ENCODE data around the gene HDAC4.

The HDAC4 gene

GRCh38 chr2:239003624-239004273 is 397.1 kb downstream of the HDAC4 start:
- ATAC-seq = no peak
- H3K27me3 Mint-ChIP-seq = peaks cover 12% of the 10 kb centered on the region
- H3K4me1 Mint-ChIP-seq = no peaks in the 10 kb centered on the region
- no peak overlapping the region for H3K4me3 Mint-ChIP-seq
- H3K9me3 Mint-ChIP-seq = peaks cover 9% of the 10 kb centered on the region
- no peak overlapping the region for H3K27ac Mint-ChIP-seq
- H3K36me3 Mint-ChIP-seq (ENCODE audit: low read depth) = no peaks in the 10 kb centered on the region
- no peak for DNase-seq

GRCh38 chr2:239002954-239003623 is 397.7 kb downstream of the HDAC4 start:
- Mint-ChIP-seq H3K9me3 (peaks cover 9% of the 10 kb centered on the region), H3K27ac (no peak overlapping the region), H3K4me1 (no peaks in the 10 kb centered on the region), H3K27me3 (peaks cover 13% of the 10 kb centered on the region), H3K36me3 (ENCODE audit: low read depth) (no peaks in the 10 kb centered on the region), H3K4me3 (no peak overlapping the region)
- ATAC-seq (no peak), DNase-seq (no peak)

DNA sequence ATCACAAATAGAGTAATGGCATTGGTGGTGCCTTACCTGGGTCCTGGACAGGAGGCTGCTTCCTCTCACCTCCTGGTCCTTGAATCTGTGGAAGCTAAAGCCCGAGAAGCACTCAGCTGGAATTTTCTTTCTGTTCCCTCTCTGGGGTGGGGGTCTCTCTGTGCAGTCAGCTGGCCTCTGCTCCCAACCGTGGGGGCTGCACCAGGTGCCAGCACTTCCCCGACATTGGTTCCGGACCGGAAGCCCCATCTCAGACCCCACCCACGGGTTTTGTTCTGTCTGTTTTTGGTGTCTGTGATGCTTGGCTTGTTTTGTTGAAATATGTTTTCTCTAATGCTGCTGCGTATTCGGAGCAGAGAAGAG is 398.2 kb downstream of the HDAC4 start:
- ATAC-seq = no peak
- peaks cover 13% of the 10 kb centered on the region for H3K27me3 Mint-ChIP-seq
- no peaks in the 10 kb centered on the region for H3K36me3 Mint-ChIP-seq (ENCODE audit: low read depth)
- DNase-seq = no peak
- H3K4me3 Mint-ChIP-seq = no peak overlapping the region
- H3K27ac Mint-ChIP-seq = no peak overlapping the region
- no peaks in the 10 kb centered on the region for H3K4me1 Mint-ChIP-seq
- H3K9me3 Mint-ChIP-seq = peaks cover 9% of the 10 kb centered on the region

DNA sequence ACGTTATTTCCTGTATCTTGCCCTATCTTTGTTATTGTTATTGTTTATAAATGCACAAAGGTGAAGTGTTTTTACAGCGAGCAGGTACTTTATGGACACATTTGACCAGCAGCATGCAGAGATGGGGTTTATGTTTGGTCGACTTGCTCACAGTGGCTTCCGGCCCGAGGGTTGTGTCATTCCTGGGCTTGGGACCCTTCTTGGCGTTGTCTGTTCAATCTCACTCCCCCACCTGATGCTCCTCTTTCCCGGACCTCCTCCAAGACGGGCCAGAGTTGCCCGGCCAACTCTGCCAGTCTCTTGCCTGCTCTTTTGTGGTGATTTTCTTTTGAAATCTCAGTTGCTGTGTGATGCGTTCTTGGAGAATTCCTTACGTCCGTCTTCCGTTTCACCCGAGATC is 399.0 kb downstream of the HDAC4 start:
- H3K4me1 Mint-ChIP-seq = no peaks in the 10 kb centered on the region
- H3K27ac Mint-ChIP-seq = no peak overlapping the region
- H3K36me3 Mint-ChIP-seq (ENCODE audit: low read depth) = no peaks in the 10 kb centered on the region
- H3K27me3 Mint-ChIP-seq = peaks cover 16% of the 10 kb centered on the region
- no peak overlapping the region for H3K4me3 Mint-ChIP-seq
- DNase-seq (no peak), ATAC-seq (no peak)
- H3K9me3 Mint-ChIP-seq = peaks cover 9% of the 10 kb centered on the region

DNA sequence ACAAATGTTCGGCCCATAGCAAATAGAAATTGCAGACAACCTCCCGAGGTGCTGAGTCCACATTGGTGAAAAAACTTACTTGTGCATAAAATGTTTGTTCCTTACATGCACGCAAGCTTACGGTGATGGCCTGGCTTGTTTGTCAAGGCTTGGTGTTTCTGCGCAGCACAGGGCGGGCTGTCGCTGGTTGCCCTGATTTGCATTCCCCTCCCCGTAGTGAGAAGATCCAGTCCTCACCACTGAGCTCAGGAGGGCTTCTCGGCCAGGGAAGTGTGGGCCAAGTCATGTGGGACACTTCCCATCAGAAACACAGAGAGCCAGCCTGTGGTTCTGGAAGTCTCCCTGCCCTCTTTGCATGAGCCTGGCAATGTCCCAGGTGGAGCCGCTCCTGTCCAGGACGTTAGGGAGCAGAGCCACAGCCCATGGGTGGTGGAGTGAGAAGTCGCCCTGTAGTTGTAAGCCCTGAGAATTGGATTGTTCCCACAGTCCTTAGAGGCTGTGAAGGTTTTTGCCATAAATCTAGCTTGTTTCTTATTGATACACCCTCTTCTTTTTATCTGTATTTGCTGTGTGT is 400.2 kb downstream of the HDAC4 start:
- no peak for DNase-seq
- Mint-ChIP-seq H3K9me3 (peaks cover 9% of the 10 kb centered on the region), H3K27ac (no peak overlapping the region), H3K36me3 (ENCODE audit: low read depth) (no peaks in the 10 kb centered on the region), H3K4me3 (no peak overlapping the region), H3K4me1 (no peaks in the 10 kb centered on the region), H3K27me3 (peaks cover 16% of the 10 kb centered on the region)
- ATAC-seq = no peak

DNA sequence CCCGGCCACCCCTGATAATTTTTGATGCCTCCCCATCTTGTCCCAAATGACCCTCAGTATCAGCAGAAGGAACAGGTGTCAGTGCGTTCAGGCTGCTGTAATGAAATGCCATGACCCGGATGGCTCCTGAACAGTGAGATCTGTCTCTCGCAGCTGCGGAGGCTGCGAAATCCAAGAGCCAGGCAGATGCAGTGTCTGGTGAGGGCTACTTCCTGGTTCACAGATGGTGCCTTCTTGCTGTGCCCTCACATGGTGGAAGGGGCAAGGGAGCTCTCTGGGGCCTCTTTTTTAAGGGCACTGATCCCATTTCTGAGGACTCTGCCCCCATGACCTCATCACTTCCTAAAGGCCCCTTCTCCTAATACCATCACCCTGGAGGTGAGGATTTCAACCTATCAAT is 400.7 kb downstream of the HDAC4 start:
- Mint-ChIP-seq H3K9me3 (peaks cover 9% of the 10 kb centered on the region), H3K4me3 (no peak overlapping the region), H3K4me1 (no peaks in the 10 kb centered on the region), H3K27ac (no peak overlapping the region), H3K27me3 (peaks cover 16% of the 10 kb centered on the region), H3K36me3 (ENCODE audit: low read depth) (no peaks in the 10 kb centered on the region)
- DNase-seq = no peak
- no peak for ATAC-seq

GRCh38 chr2:238999291-238999741 is 401.5 kb downstream of the HDAC4 start:
- peaks cover 10% of the 10 kb centered on the region for H3K9me3 Mint-ChIP-seq
- H3K4me1 Mint-ChIP-seq = no peaks in the 10 kb centered on the region
- no peak for DNase-seq
- ATAC-seq = no peak
- H3K4me3 Mint-ChIP-seq = no peak overlapping the region
- H3K36me3 Mint-ChIP-seq (ENCODE audit: low read depth) = no peaks in the 10 kb centered on the region
- H3K27ac Mint-ChIP-seq = no peak overlapping the region
- peaks cover 16% of the 10 kb centered on the region for H3K27me3 Mint-ChIP-seq

DNA sequence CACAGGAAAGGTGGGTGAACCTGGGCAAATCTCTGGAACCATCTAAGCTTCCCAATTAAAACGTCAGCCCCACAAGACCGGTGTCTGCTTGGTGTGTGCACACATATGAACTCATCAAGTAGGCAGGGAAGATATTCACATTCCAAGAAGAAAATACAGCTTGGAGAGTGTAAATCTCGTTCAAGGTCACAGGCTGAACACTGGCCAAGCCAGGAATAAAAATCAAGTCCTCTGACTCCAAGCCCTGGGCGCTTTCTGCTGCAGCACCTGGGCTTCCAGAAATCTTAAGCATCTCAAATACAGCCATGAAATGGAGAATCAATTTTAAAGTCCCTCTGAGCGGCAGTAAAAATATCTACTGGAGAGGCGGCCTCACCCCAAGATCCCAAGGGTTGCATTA is 402.0 kb downstream of the HDAC4 start:
- no peaks in the 10 kb centered on the region for H3K4me1 Mint-ChIP-seq
- peaks cover 13% of the 10 kb centered on the region for H3K9me3 Mint-ChIP-seq
- no peak for DNase-seq
- ATAC-seq = no peak
- H3K4me3 Mint-ChIP-seq = no peak overlapping the region
- peaks cover 16% of the 10 kb centered on the region for H3K27me3 Mint-ChIP-seq
- no peak overlapping the region for H3K27ac Mint-ChIP-seq
- no peaks in the 10 kb centered on the region for H3K36me3 Mint-ChIP-seq (ENCODE audit: low read depth)

All from activated naive CD8-positive, alpha-beta T cell treated with anti-CD3 and anti-CD28 coated beads, Interleukin-2, amount 50 U/mL, for 24 hours (primary cell).